HG02884 (cell line): ENCODE results near the gene LIPN.
"Not testable (repeated sequence)": the region's sequence is repeated elsewhere in the genome, so short reads cannot be mapped to it uniquely, and the experiment has no call there.

Experiments
- ATAC-seq: cut with Tn5 transposase; IDR thresholded peaks from one replicate; pipeline ENCODE4 v1.9.1; 2021; ENCODE audit warnings: mild to moderate bottlenecking, moderate library complexity; ENCODE audit not compliant: unreplicated experiment

The LIPN gene

GRCh38 chr10:88759366-88760101 lies at the start of gene LIPN:
LIPN (plus strand) TSS chr10:88760020; CDS start chr10:88761406, 1,386 bp downstream.
- no peak for ATAC-seq

DNA sequence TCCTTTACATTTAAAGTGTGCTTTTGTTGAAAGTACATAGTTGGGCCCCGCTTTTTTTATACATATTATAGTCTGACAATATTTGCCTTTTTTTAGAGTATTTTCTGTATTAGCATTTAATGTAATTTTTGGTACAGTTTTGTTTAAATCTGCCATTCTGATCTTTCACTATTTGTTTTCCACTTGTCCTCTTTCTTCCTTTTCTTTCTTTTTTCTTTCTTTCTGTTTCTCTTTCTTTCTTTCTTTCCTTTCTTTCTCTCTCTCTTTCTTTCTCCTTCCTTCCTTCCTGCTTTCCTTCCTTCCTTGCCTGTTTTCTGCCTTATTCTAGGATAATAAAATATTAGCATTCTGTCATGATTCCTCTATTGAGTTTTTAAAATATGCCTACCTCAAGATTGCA lies 44.3 kb upstream of the LIPN start:
- no peak for ATAC-seq

DNA sequence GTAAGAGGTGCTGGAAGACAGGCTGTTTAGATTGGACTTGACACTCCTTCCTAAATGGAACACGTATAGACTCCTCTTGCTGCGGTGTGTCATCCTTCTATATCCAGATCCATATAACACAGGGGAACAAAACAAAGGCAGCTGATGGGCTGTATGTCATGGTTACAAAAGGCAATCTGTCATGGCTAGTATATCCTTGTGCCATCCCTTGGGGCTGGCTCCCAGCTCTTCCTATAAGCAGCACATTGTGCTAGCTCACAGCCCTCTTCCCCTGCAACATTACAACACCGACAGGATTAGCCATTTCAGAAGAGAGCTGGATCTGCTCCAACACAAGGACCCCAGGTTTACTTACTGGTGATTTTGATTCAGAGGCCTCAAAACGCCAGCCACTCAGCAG lies 38.4 kb upstream of the LIPN start:
- no peak for ATAC-seq

DNA sequence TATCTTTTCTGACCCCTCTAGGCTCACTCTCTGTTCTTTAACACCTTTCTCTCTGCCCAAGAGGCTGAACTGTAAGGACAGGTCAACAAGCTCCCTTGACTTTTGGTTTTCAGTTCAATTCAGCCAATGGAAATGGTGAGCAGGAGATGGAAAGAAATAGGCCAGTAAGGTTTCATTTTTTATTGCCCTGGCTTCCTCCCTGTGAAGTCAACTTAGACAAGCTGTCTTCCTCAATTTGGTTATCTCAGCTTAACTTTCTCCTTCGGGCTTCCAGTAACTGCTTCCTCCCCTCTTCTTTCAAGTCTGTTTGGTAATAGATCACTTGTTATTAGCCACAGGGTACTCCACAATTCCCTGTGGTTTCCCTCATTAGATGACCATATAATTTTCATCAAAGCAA lies 34.0 kb upstream of the LIPN start:
- ATAC-seq, result no peak

DNA sequence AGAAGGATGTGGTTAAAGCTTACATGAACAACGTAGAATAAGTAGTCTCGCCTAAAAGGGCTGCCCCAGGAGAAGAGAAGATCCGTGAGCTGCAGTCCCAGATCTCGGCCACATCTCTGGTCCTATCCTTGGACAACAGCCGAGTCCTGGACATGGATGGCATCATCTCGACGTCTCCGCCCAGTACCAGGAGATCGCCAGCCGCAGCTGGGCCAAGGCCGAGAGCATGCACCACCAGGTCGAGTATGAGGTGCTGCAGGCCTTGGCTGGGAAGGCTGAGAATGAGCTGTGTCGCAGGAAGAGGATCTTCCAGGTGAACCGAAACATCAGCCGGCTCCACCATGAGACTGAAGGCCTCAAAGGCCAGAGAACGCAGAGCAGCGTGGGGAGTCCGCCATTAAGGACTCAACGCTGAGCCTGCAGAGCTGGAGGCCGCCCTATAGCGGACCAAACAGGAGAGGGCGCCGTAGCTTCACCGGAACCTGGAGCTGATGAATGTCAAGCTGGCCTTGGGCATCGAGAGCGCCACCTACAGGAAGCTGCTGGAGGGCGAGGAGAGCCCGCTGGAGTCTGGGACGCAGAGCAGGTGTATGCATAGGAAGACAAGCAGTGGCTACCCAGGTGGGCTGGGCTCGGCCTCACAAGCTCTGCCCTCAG lies 31.6 kb upstream of the LIPN start:
- no peak for ATAC-seq

DNA sequence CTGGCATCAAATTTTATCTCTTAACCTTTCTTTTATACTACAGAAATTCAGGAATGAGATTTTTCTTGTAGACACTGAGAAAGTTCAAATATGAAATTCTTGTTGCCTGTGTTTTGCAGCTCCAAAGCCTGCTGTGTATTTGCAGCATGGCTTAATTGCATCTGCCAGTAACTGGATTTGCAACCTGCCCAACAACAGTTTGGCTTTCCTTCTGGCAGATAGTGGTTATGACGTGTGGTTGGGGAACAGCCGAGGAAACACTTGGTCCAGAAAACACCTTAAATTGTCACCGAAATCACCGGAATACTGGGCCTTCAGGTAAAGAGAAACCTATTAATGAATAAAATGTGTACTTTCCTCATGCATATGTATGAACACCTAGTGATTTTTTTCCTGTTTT lies 29.0 kb upstream of the LIPN start:
- ATAC-seq, result no peak

DNA sequence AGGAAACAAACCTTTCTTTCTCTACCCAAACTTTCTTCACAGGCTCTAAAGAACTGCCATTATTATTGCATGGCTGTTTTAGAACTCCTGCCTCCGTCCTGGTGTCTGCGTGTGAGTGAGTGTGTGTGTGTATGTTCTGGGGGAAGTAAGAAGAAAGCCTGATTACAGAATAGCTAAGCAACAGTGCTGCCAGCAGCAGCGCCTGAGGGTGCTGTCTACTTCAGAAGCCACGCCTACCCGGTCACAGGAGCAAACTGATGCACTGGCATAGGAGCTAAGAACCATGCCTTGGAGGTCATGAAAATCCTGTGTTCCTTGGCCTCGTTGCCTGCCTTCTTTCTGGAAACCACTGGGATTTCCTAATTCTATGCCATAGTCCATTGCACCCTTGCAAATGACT lies 28.5 kb upstream of the LIPN start:
- no peak for ATAC-seq

DNA sequence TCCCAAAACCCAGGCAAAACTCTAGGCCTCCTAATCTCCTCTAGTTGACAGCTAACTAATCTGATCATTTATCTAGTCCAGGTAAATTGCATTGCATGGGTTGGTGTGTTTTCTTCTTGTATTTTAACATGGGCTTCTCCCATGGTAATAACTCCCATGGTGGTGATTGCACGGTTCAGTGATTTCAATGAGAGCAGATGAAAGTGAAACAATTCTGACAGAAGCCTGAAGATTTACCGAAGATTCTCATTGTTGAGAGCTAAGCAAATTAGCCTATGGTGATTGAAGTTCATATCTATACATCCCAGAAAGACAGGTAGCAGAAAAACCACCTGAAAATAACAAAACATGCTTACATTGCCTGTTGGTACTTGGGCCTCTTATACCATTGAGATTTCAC lies 26.6 kb upstream of the LIPN start:
- no peak for ATAC-seq

- no peak for ATAC-seq
These were observed 24.2 kb upstream of the LIPN start for GRCh38 chr10:88735661-88736060.

GRCh38 chr10:88741921-88742320 lies 17.9 kb upstream of the LIPN start:
- ATAC-seq, result not testable (repeated sequence)

DNA sequence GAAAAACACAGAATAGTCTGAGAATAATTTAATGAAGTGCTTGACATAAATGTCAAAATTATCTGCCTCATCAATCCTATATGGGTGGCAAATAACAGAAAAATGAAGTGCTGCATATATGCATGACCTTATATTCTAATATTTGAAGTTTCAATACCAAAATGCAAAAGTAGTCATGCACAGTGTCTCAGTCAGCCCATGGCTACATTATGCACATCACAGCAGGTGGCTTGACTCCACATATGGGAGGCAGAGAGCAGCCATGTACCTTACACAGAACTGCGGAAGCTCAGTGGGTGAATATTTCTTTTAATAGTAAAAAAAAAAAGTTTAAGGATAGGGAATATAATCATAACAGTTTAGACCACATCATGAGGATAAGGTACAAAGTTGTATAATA lies 17.4 kb upstream of the LIPN start:
- no peak for ATAC-seq

- ATAC-seq, result no peak
These were observed 15.8 kb upstream of the LIPN start for GRCh38 chr10:88744002-88744401.

DNA sequence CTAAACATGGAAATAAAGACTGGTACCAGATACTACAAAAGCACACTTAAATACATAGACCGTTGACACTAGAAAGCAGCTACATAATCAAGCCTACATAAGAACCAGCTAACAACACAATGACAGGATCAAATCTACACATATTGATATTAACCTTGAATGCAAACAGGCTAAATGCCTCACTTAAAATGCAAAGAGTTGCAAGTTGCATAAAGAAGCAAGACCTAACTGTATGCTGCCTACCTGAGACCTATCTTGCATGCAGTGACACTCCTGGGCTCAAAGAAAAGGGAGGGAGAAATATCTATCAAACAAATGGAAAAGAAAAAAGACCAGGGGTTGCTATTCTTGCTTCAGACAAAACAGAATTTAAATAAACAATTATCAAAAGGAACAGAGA lies 14.2 kb upstream of the LIPN start:
- ATAC-seq, result no peak

- ATAC-seq, result no peak
These were observed 5.5 kb upstream of the LIPN start for GRCh38 chr10:88754287-88754686.

DNA sequence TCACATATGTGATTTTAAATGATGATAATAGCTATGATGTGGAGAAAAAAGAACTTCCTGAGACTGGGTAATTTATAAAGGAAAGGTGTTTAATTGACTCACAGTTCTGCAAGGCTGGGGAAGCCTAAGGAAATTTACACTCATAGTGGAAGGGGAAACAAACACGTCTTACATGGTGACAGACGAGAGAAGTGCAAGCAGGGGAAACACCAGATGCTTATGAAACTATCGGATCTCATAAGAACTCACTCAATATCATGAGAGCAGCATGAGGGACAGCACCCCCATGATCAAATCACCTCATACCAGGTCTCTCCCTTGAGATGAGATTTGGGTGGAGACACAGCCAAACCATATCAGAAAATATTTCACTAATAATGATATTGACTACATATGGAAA lies 4.1 kb upstream of the LIPN start:
- ATAC-seq, result peak; percentile 86

GRCh38 chr10:88756660-88757059 lies 3.2 kb upstream of the LIPN start:
- no peak for ATAC-seq

DNA sequence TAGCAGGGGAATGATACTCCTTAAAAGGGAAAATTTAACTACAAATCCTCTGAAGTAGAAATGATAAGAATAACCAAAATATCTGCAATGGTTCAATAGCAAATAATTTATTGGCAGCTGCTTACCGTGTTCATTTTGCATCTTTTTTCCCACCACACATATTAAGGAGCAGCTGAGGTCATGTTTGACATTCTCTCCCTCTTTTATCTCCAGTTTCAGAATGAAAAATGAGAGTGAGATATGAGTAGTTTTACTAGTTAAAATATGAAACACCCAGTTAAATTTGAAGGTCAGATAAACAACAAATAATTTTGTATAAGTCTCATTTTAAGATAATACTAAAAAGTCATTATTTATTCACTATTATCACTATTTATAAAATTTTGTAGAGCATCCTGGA lies 3.1 kb downstream of the LIPN start:
- no peak for ATAC-seq

GRCh38 chr10:88763441-88763840 lies 3.6 kb downstream of the LIPN start:
- no peak for ATAC-seq

- no peak for ATAC-seq
These were observed 4.3 kb downstream of the LIPN start for GRCh38 chr10:88764110-88764509.

GRCh38 chr10:88765816-88766215 lies 6.0 kb downstream of the LIPN start:
- ATAC-seq, result no peak

DNA sequence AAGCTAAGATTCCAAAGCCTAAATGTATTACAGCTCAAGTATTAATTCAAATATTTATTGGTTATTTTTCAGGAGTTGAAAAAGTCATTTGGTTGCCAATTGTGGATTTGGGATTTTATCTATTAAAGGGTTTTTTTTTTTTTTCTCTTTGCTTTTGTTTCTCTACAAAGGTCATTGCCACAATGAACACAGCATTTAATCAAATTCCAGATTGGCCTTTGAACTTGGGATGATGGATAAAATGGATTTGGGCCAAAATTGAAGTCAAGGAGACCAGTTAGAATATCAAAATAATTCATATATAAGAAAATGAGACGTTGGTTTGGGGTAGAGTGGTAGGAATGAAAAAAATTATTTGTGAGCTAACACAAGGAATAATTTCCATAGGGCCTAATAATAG lies 9.6 kb downstream of the LIPN start:
- no peak for ATAC-seq

DNA sequence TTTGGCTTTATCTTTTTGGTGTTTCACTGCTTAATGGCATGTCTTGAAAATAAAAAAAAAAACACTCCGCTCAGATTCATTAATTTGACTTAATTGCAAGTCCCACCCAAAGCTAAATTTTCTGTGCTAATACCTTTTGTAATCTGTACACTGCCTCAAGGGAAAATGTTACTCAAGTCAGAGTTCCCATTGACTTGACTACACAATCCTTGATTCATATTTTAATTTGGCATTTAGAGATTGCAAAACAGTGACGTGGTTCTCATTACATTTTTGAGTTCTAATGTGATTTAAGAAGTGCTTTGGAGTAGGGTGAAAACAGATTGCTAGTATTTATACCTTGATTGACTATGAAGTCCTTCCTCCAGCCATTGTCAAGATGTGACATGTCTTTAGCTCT lies 21.4 kb downstream of the LIPN start:
- no peak for ATAC-seq

DNA sequence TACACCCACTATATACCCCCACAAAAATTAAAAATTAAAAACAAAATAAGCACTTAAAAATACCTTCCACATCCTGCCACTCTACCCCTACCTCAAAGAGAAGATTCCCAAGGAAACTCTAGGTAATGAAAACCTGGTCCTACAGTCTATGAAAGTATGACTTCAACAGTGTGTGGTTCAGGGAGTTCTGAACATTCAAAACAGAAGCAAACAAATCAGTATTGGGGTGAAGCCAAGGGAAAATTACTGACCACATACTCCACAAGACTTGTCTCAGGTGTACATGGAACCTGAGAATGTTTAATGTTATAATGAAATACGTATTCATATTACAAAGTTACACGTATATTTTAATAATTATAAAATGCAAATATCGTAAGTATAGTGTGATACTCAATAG lies 22.4 kb downstream of the LIPN start:
- no peak for ATAC-seq
